A549 (cell line): Measurements from ENCODE around the gene RNF32. TPM values are rescaled to one million over a fixed set of nuclear protein-coding genes. Genes with fewer than 3 reads are reported as not detected.
A peak's percentile ranks its signal among the peaks of the same experiment; 100 is the strongest.

Experiments used
- ATAC-seq, 2 experiments: fragments of 200-7000 bp in 1 of 2; fragments of >200 bp in 1 of 2; cut with Nextera tagmentation in 1 of 2; cut with Tn5 transposase in 1 of 2; 3 replicates each; pipeline versions ENCODE4 v1.8.0 to v1.9.1; 2018 to 2020; ENCODE audit warnings: mild to moderate bottlenecking in 1 of 2, moderate library complexity in 1 of 2
- CTCF ChIA-PET: fragments of 300-600 bp; sonication (Branson Sonifier 250); formaldehyde crosslinking; extraction: SDS; loops from one replicate; lab custom pipeline; 2021; ENCODE audit warnings: antibody characterized with exemption, inconsistent platforms; lab: Yijun Ruan, JAX
- POLR2A ChIA-PET: fragments of 350-600 bp; formaldehyde crosslinking; extraction: SDS; loops from one replicate; lab custom pipeline; 2021; ENCODE audit warnings: antibody characterized with exemption, inconsistent platforms; lab: Yijun Ruan, JAX
- DNase-seq, 2 experiments: peaks; one replicate each; pipeline versions ENCODE4 v3.0.0 to v3.0.0-alpha.2; 2011 to 2016; ENCODE audit warnings: low read depth in 1 of 2, low spot score in 1 of 2
- FAIRE-seq: peaks from 2 replicates; lab custom pipeline; 2011; peaks lifted over from hg19 to GRCh38; lab: Jason Lieb, UNC
- H3K27ac ChIP-seq, 2 experiments: fragments of >200 bp; sonication (Bioruptor Twin); formaldehyde crosslinking; 3 replicates each; pipeline ENCODE4 v1.5.1; 2016 to 2017
- H3K4me1 ChIP-seq: fragments of >200 bp; sonication (Bioruptor Twin); formaldehyde crosslinking; 3 replicates; pipeline ENCODE4 v1.6.1; 2016
- H3K4me2 ChIP-seq: fragments of >200 bp; sonication (Bioruptor Twin); formaldehyde crosslinking; 3 replicates; pipeline ENCODE4 v1.6.1; 2016
- H3K4me3 ChIP-seq: fragments of >200 bp; sonication (Bioruptor Twin); formaldehyde crosslinking; 3 replicates; pipeline ENCODE4 v1.5.1; 2016
- H3K9me3 ChIP-seq: fragments of >200 bp; sonication (Bioruptor Twin); formaldehyde crosslinking; 3 replicates; pipeline ENCODE4 v1.6.1; 2016
- CTCF ChIP-seq: fragments of >200 bp; sonication (Bioruptor Twin); formaldehyde crosslinking; IDR thresholded peaks from 3 replicates; pipeline ENCODE4 v1.5.1; 2016
- FOSB ChIP-seq: fragments of 250-450 bp; sonication (Bioruptor Pico); IDR thresholded peaks from 2 replicates; pipeline ENCODE4 v1.5.0; 2020; ENCODE audit warnings: mild to moderate bottlenecking, moderate library complexity
- GATA3 ChIP-seq: IDR thresholded peaks from 2 replicates; pipeline ENCODE4 v1.6.1; 2012; ENCODE audit warnings: borderline replicate concordance
- HDAC2 ChIP-seq: fragments of 200-600 bp; sonication (generic); IDR thresholded peaks from 2 replicates; pipeline ENCODE4 v1.6.1; 2016
- HMGXB4 ChIP-seq: fragments of 250-450 bp; sonication (Bioruptor Pico); IDR thresholded peaks from 2 replicates; pipeline ENCODE4 v1.5.0; 2021; ENCODE audit warnings: mild to moderate bottlenecking, moderate library complexity, borderline replicate concordance
- HOXB13 ChIP-seq: fragments of 250-450 bp; sonication (Bioruptor Pico); IDR thresholded peaks from 2 replicates; pipeline ENCODE4 v1.5.0; 2020; ENCODE audit warnings: low read depth, mild to moderate bottlenecking, moderate library complexity
- JUN ChIP-seq, 2 experiments: fragments of >200 bp; sonication (Bioruptor Twin); formaldehyde crosslinking; IDR thresholded peaks; 2 replicates in 1 of 2; 3 replicates in 1 of 2; pipeline ENCODE4 v1.6.1; 2016 to 2017
- KDM1A ChIP-seq: fragments of 200-600 bp; sonication (generic); IDR thresholded peaks from 2 replicates; pipeline ENCODE4 v1.6.1; 2016; ENCODE audit warnings: low read depth, mild to moderate bottlenecking
- KDM5A ChIP-seq: fragments of 200-600 bp; sonication (generic); IDR thresholded peaks from 2 replicates; pipeline ENCODE4 v1.6.1; 2016; ENCODE audit warnings: antibody characterized with exemption, mild to moderate bottlenecking
- MAX ChIP-seq: IDR thresholded peaks from 2 replicates; pipeline ENCODE4 v1.6.1; 2012
- MYC ChIP-seq: IDR thresholded peaks from 2 replicates; pipeline ENCODE4 v1.6.1; 2012; ENCODE audit warnings: mild to moderate bottlenecking, inconsistent platforms, low read length, improper control_type of control experiment, borderline replicate concordance
- NPAS2 ChIP-seq: fragments of 250-450 bp; sonication (Bioruptor Pico); IDR thresholded peaks from 2 replicates; pipeline ENCODE4 v1.8.0; 2022; ENCODE audit warnings: mild to moderate bottlenecking, moderate library complexity, borderline replicate concordance
- POLR2AphosphoS2 ChIP-seq: conservative IDR thresholded peaks from 2 replicates; pipeline ENCODE4 v1.6.1; 2012; ENCODE audit warnings: low read length, improper control_type of control experiment, inconsistent platforms
- RAD21 ChIP-seq, 2 experiments: fragments of >200 bp in 1 of 2; sonication (Bioruptor Twin) in 1 of 2; formaldehyde crosslinking in 1 of 2; IDR thresholded peaks in 1 of 2; conservative IDR thresholded peaks in 1 of 2; 2 replicates in 1 of 2; 3 replicates in 1 of 2; pipeline ENCODE4 v1.6.1; 2012 to 2018; ENCODE audit warnings: inconsistent platforms in 1 of 2
- RARB ChIP-seq: fragments of 250-450 bp; sonication (Bioruptor Pico); IDR thresholded peaks from 2 replicates; pipeline ENCODE4 v1.8.0; 2021; ENCODE audit warnings: mild to moderate bottlenecking, moderate library complexity
- RCOR1 ChIP-seq: fragments of 150-350 bp; IDR thresholded peaks from 2 replicates; pipeline ENCODE4 v1.6.1; 2014; ENCODE audit warnings: antibody characterized with exemption, low read length, low read depth
- REST ChIP-seq: fragments of 200-600 bp; sonication (generic); IDR thresholded peaks from 2 replicates; pipeline ENCODE4 v1.6.1; 2016; ENCODE audit warnings: antibody characterized with exemption, mild to moderate bottlenecking, moderate library complexity
- SMC3 ChIP-seq: fragments of >200 bp; sonication (Bioruptor Twin); formaldehyde crosslinking; IDR thresholded peaks from 3 replicates; pipeline ENCODE4 v1.6.1; 2018; ENCODE audit warnings: inconsistent platforms
- TP53 ChIP-seq: fragments of 250-450 bp; sonication (Bioruptor Pico); IDR thresholded peaks from 2 replicates; pipeline ENCODE4 v1.5.0; 2021; ENCODE audit warnings: mild to moderate bottlenecking, moderate library complexity
- USF2 ChIP-seq: fragments of 450-650 bp; IDR thresholded peaks from 2 replicates; pipeline ENCODE4 v1.6.1; 2014; ENCODE audit warnings: antibody characterized with exemption
- ZNF302 ChIP-seq: fragments of 250-450 bp; sonication (Bioruptor Pico); IDR thresholded peaks from 2 replicates; pipeline ENCODE4 v1.9.0; 2021; ENCODE audit warnings: inconsistent platforms, mild to moderate bottlenecking, moderate library complexity
- ZSCAN20 ChIP-seq: fragments of 250-450 bp; sonication (Bioruptor Pico); IDR thresholded peaks from 2 replicates; pipeline ENCODE4 v1.8.0; 2022; ENCODE audit warnings: mild to moderate bottlenecking, moderate library complexity
- WGBS: methylation state at CpG from one replicate; pipeline ENCODE4 v1.1.6; 2017; ENCODE audit errors: missing lambda C conversion rate; 5-methylcytosine and 5-hydroxymethylcytosine counted together
- polyA plus RNA-seq, 4 experiments: library from polyadenylated mRNA; depleted of rRNA in 3 of 4; stranded (reverse); fragments of >200 nt; fragmentation: RNase III in 1 of 4; extraction: RNeasy Plus Mini Kit Qiagen cat#74134 plus additional on column Dnase treatment in 1 of 4; gene quantifications; 2 replicates in 3 of 4; 3 replicates in 1 of 4; pipeline ENCODE4 v1.2.3, GENCODE V29; 2011 to 2017

The RNF32 gene
- polyA plus RNA-seq, 2 of the 4 experiments (the other 2 are of a cell fraction), result 1.8 to 2.8 TPM

- Histone ChIP-seq H3K27ac (no peak overlapping the region), H3K4me3 (no peak overlapping the region), H3K4me1 (no peaks in the 10 kb centered on the region), H3K4me2 (no peak overlapping the region), H3K9me3 (no peaks in the 10 kb centered on the region)
- FAIRE-seq (no peak), DNase-seq (no peak), ATAC-seq (no peak)
- 88% methylated on average over 17 of the region's 17 CpGs for WGBS
- TF ChIP-seq MYC (no peak), MAX (no peak), USF2 (no peak), NPAS2 (CRISPR knock-in tag) (no peak), RAD21 (conservative IDR thresholded peaks at IDR 0.05 in 1 of 2, IDR thresholded peaks at IDR 0.05 in 1 of 2) (no peak), TP53 (CRISPR knock-in tag) (no peak), FOSB (no peak), RCOR1 (no peak), GATA3 (no peak), KDM5A (no peak), HDAC2 (no peak), CTCF (no peak), ZSCAN20 (no peak)
- CTCF ChIA-PET, result no interaction called here
- POLR2A ChIA-PET, result interaction anchor here (0.6 kb wide), 1 partner anchor 182 kb away, joined by 3 read pairs; no protein-coding TSS in a partner anchor
Observed at GRCh38 chr7:156608173-156608478, 32.4 kb upstream of the RNF32 start.

GRCh38 chr7:156609010-156609877, 31.3 kb upstream of the RNF32 start:
- ChIA-PET POLR2A (no interaction called here), CTCF (no interaction called here)
- H3K4me3 ChIP-seq, result no peak overlapping the region
- no peak for DNase-seq
- H3K9me3 ChIP-seq, result no peaks in the 10 kb centered on the region
- H3K27ac ChIP-seq, result no peak overlapping the region; a peak in 1 of 6 replicates
- H3K4me2 ChIP-seq, result peak overlapping the region; percentile 26; the same call in 1 of the 3 replicates
- no peaks in the 10 kb centered on the region for H3K4me1 ChIP-seq
- WGBS, result 48% methylated on average over 7 of the region's 7 CpGs
- TF ChIP-seq JUN (IDR thresholded peaks at IDR 0.05) (no peak), RARB (CRISPR knock-in tag) (no peak), ZNF302 (CRISPR knock-in tag) (no peak), KDM1A (no peak), NPAS2 (CRISPR knock-in tag) (no peak), SMC3 (no peak), HMGXB4 (CRISPR knock-in tag) (no peak), KDM5A (no peak), HOXB13 (no peak), REST (no peak), HDAC2 (no peak), POLR2AphosphoS2 (no peak), FOSB (no peak), MAX (no peak)
- ATAC-seq, result peak in 1 of 2 experiments; percentile 50; a peak in 3 of 6 replicates
- FAIRE-seq, result no peak
